SK-N-SH treated with all-trans-retinoic acid at 6 μM for 48 hours (cell line): ENCODE results near the gene CASP3.
"Not testable (repeated sequence)": the region's sequence is repeated elsewhere in the genome, so short reads cannot be mapped to it uniquely, and the experiment has no call there.

Experiments used
- ATAC-seq: fragments of 200-7000 bp; cut with Tn5 transposase; 3 replicates; pipeline ENCODE4 v1.9.1; 2020; ENCODE audit warnings: mild to moderate bottlenecking, moderate library complexity
- ARNTL ChIP-seq: fragments of 450-650 bp; formaldehyde crosslinking; IDR thresholded peaks from 2 replicates; pipeline ENCODE4 v1.5.0; 2020; ENCODE audit warnings: low read depth, mild to moderate bottlenecking, moderate library complexity, borderline replicate concordance
- BACH2 ChIP-seq: fragments of 250-450 bp; sonication (Bioruptor Pico); IDR thresholded peaks from 2 replicates; pipeline ENCODE4 v1.9.0; 2021; ENCODE audit warnings: mild to moderate bottlenecking, borderline replicate concordance
- CSDC2 ChIP-seq: fragments of 250-450 bp; sonication (Bioruptor Pico); IDR thresholded peaks from 2 replicates; pipeline ENCODE4 v1.5.0; 2020; ENCODE audit warnings: mild to moderate bottlenecking, moderate library complexity
- GLIS3 ChIP-seq: fragments of 250-450 bp; sonication (Bioruptor Pico); IDR thresholded peaks from 2 replicates; pipeline ENCODE4 v1.5.0; 2020; ENCODE audit warnings: mild to moderate bottlenecking, moderate library complexity
- OSR1 ChIP-seq: fragments of 250-450 bp; sonication (Bioruptor Pico); IDR thresholded peaks from 2 replicates; pipeline ENCODE4 v1.8.0; 2022; ENCODE audit warnings: moderate library complexity, mild to moderate bottlenecking, inconsistent platforms
- PPARA ChIP-seq: fragments of 250-450 bp; sonication (Bioruptor Pico); IDR thresholded peaks from 2 replicates; pipeline ENCODE4 v1.5.0; 2020; ENCODE audit warnings: mild to moderate bottlenecking, borderline replicate concordance
- RARB ChIP-seq: fragments of 250-450 bp; sonication (Bioruptor Pico); IDR thresholded peaks from 2 replicates; pipeline ENCODE4 v1.8.0; 2021; ENCODE audit warnings: mild to moderate bottlenecking, moderate library complexity
- SNAI2 ChIP-seq: fragments of 250-450 bp; sonication (Bioruptor Pico); IDR thresholded peaks from 2 replicates; pipeline ENCODE4 v1.5.0; 2020; ENCODE audit warnings: mild to moderate bottlenecking, moderate library complexity
- TCF4 ChIP-seq: fragments of 250-450 bp; sonication (Bioruptor Pico); IDR thresholded peaks from 2 replicates; pipeline ENCODE4 v1.8.0; 2021; ENCODE audit warnings: mild to moderate bottlenecking, moderate library complexity, borderline replicate concordance
- TOX ChIP-seq: fragments of 250-450 bp; sonication (Bioruptor Pico); IDR thresholded peaks from 2 replicates; pipeline ENCODE4 v1.8.0; 2021; ENCODE audit warnings: mild to moderate bottlenecking, moderate library complexity, borderline replicate concordance
- ZC3H10 ChIP-seq: fragments of 250-450 bp; sonication (Bioruptor Pico); IDR thresholded peaks from 2 replicates; pipeline ENCODE4 v1.5.1; 2021; ENCODE audit warnings: mild to moderate bottlenecking, moderate library complexity
- ZFP3 ChIP-seq: fragments of 250-450 bp; sonication (Bioruptor Pico); IDR thresholded peaks from 2 replicates; pipeline ENCODE4 v1.5.0; 2020; ENCODE audit warnings: mild to moderate bottlenecking, moderate library complexity
- ZFP30 ChIP-seq: fragments of 450-650 bp; formaldehyde crosslinking; IDR thresholded peaks from 2 replicates; pipeline ENCODE4 v1.5.0; 2022; ENCODE audit warnings: mild to moderate bottlenecking, moderate library complexity
- ZNF565 ChIP-seq: fragments of 450-650 bp; formaldehyde crosslinking; conservative IDR thresholded peaks from 2 replicates; pipeline ENCODE4 v1.5.0; 2020; ENCODE audit warnings: low read depth, mild to moderate bottlenecking, moderate library complexity
- ZNF70 ChIP-seq: fragments of 450-650 bp; formaldehyde crosslinking; IDR thresholded peaks from 2 replicates; pipeline ENCODE4 v1.5.0; 2020; ENCODE audit warnings: mild to moderate bottlenecking, moderate library complexity
- ZNF8 ChIP-seq: fragments of 450-650 bp; formaldehyde crosslinking; IDR thresholded peaks from 2 replicates; pipeline ENCODE4 v1.5.0; 2020; ENCODE audit warnings: mild to moderate bottlenecking, moderate library complexity
- TF ChIP-seq, protein P1 (sequence below): fragments of 250-450 bp; sonication (Bioruptor Pico); IDR thresholded peaks from 2 replicates; pipeline ENCODE4 v1.8.0; 2021; ENCODE audit warnings: low read depth, mild to moderate bottlenecking, moderate library complexity, borderline replicate concordance
- TF ChIP-seq, protein P2 (sequence below): fragments of 250-450 bp; sonication (Bioruptor Pico); IDR thresholded peaks from 2 replicates; pipeline ENCODE4 v1.5.0; 2020; ENCODE audit warnings: mild to moderate bottlenecking, moderate library complexity
- TF ChIP-seq, protein P3 (sequence below): fragments of 250-450 bp; sonication (Bioruptor Pico); IDR thresholded peaks from 2 replicates; pipeline ENCODE4 v1.5.1; 2020; ENCODE audit warnings: low read depth, mild to moderate bottlenecking, moderate library complexity
- TF ChIP-seq, protein P4 (sequence below): fragments of 250-450 bp; sonication (Bioruptor Pico); IDR thresholded peaks from 2 replicates; pipeline ENCODE4 v1.8.0; 2020; ENCODE audit warnings: mild to moderate bottlenecking, moderate library complexity, borderline replicate concordance

CASP3 gene

DNA sequence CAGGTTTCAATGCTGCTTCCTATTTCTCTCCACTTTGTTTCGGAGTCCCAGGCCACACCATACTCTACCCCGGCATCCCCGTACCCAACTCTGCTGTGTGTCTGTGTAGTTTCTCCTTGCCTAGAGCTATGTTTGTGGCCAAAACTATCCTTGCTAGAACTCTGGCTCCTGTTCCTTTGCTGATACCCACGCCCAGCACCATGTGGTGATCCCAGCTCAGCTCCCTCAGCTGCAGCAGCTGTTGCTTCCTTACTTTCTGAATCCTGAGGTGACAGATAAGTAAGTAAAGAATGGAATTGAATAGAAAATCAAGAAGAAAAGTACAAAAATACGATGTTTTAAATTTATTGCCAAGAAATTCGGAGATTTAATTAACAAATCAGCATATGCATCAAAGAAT lies 55.8 kb downstream of the CASP3 start (continued):
- TF ChIP-seq RARB (CRISPR knock-in tag) (no peak), PPARA (CRISPR knock-in tag) (no peak), ZC3H10 (no peak)

DNA sequence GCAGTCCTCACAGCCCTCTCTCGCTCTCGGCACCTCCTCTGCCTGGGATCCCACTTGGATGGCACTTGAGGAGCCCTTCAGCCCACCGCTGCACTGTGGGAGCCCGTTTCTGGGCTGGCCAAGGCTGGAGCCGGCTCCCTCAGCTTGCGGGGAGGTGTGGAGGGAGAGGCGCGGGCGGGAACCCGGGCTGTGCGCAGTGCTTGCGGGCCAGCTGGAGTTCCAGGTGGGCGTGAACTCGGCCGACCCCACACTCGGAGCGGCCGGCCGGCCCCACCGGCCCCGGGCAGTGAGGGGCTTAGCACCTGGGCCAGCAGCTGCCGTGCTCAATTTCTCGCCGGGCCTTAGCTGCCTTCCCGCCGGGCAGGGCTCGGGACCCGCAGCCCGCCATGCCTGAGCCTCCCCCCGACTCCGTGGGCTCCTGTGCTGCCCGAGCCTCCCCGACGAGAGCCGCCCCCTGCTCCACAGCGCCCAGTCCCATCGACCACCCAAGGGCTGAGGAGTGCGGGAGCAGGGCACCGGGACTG lies 57.4 kb downstream of the CASP3 start:
- ATAC-seq = not testable (repeated sequence)

DNA sequence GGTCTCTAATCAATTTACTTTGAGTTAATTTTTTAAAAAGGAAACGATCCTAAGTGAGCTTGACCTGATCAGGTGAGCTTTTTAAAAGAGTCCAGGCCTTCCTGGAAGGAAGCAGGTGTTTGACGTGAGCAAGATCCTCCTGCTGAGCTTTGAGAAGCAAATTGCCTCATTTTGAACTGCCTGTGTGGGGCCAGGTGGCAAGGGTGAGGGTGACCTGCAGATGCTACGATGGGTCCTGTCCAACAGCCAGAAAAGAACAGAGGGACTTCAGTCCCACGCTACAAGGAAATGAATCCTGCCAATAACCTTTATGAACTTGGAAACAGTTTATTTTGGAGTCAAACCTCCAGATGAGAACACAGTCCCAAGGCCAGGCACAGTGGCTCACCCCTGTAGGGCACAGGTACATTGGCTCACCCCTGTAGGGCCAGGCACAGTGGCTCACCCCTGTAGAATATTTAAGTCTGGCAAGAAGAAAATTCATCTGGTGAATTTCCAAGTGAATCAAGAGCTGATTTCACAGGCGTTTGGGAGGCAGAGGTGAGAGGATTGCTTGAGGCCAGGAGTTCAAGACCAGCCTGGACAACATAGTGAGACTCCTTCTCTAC lies 58.1 kb downstream of the CASP3 start:
- TF ChIP-seq ZNF8 (CRISPR knock-in tag) (no peak), ZNF565 (no peak), GLIS3 (CRISPR knock-in tag) (no peak), ZC3H10 (no peak), ARNTL (CRISPR knock-in tag) (no peak), CSDC2 (CRISPR knock-in tag) (no peak), TCF4 (CRISPR knock-in tag) (no peak), TOX (CRISPR knock-in tag) (no peak)
- TF ChIP-seq, protein P1, sequence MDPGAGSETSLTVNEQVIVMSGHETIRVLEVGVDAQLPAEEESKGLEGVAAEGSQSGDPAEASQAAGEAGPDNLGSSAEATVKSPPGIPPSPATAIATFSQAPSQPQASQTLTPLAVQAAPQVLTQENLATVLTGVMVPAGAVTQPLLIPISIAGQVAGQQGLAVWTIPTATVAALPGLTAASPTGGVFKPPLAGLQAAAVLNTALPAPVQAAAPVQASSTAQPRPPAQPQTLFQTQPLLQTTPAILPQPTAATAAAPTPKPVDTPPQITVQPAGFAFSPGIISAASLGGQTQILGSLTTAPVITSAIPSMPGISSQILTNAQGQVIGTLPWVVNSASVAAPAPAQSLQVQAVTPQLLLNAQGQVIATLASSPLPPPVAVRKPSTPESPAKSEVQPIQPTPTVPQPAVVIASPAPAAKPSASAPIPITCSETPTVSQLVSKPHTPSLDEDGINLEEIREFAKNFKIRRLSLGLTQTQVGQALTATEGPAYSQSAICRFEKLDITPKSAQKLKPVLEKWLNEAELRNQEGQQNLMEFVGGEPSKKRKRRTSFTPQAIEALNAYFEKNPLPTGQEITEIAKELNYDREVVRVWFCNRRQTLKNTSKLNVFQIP (CRISPR knock-in tag) = no peak
- TF ChIP-seq, protein P2, sequence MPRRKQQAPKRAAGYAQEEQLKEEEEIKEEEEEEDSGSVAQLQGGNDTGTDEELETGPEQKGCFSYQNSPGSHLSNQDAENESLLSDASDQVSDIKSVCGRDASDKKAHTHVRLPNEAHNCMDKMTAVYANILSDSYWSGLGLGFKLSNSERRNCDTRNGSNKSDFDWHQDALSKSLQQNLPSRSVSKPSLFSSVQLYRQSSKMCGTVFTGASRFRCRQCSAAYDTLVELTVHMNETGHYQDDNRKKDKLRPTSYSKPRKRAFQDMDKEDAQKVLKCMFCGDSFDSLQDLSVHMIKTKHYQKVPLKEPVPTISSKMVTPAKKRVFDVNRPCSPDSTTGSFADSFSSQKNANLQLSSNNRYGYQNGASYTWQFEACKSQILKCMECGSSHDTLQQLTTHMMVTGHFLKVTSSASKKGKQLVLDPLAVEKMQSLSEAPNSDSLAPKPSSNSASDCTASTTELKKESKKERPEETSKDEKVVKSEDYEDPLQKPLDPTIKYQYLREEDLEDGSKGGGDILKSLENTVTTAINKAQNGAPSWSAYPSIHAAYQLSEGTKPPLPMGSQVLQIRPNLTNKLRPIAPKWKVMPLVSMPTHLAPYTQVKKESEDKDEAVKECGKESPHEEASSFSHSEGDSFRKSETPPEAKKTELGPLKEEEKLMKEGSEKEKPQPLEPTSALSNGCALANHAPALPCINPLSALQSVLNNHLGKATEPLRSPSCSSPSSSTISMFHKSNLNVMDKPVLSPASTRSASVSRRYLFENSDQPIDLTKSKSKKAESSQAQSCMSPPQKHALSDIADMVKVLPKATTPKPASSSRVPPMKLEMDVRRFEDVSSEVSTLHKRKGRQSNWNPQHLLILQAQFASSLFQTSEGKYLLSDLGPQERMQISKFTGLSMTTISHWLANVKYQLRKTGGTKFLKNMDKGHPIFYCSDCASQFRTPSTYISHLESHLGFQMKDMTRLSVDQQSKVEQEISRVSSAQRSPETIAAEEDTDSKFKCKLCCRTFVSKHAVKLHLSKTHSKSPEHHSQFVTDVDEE (CRISPR knock-in tag) = no peak
- TF ChIP-seq, protein P3, sequence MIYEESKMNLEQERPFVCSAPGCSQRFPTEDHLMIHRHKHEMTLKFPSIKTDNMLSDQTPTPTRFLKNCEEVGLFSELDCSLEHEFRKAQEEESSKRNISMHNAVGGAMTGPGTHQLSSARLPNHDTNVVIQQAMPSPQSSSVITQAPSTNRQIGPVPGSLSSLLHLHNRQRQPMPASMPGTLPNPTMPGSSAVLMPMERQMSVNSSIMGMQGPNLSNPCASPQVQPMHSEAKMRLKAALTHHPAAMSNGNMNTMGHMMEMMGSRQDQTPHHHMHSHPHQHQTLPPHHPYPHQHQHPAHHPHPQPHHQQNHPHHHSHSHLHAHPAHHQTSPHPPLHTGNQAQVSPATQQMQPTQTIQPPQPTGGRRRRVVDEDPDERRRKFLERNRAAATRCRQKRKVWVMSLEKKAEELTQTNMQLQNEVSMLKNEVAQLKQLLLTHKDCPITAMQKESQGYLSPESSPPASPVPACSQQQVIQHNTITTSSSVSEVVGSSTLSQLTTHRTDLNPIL (CRISPR knock-in tag) = no peak
- no peak for ATAC-seq

DNA sequence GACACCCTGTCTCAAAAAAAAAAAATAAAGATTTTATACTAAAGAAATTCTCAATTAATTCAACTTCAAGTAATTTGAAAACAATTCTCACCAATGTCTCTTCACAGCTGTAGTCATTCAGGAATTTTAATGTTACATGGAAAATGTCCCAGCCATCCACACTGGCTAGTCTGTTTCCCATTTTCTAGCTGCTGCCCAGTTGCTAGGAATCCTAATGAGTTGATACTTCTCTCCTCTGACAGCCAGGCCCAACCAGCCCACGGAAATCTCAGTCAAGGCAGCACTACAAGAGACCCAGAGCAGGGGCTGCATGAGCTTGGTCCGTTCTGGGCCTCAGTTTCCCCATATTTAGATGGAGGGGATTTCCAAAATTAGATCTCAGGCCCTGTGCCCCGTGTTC lies 59.1 kb downstream of the CASP3 start:
- ATAC-seq = no peak
- TF ChIP-seq SNAI2 (CRISPR knock-in tag) = no peak
- TF ChIP-seq TOX (CRISPR knock-in tag) = no peak
- TF ChIP-seq, protein P3 (CRISPR knock-in tag) = no peak
- no peak for TF ChIP-seq RARB (CRISPR knock-in tag)
- TF ChIP-seq GLIS3 (CRISPR knock-in tag) = no peak
- TF ChIP-seq ZNF70 (CRISPR knock-in tag) = no peak
- TF ChIP-seq, protein P4, sequence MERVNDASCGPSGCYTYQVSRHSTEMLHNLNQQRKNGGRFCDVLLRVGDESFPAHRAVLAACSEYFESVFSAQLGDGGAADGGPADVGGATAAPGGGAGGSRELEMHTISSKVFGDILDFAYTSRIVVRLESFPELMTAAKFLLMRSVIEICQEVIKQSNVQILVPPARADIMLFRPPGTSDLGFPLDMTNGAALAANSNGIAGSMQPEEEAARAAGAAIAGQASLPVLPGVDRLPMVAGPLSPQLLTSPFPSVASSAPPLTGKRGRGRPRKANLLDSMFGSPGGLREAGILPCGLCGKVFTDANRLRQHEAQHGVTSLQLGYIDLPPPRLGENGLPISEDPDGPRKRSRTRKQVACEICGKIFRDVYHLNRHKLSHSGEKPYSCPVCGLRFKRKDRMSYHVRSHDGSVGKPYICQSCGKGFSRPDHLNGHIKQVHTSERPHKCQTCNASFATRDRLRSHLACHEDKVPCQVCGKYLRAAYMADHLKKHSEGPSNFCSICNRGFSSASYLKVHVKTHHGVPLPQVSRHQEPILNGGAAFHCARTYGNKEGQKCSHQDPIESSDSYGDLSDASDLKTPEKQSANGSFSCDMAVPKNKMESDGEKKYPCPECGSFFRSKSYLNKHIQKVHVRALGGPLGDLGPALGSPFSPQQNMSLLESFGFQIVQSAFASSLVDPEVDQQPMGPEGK (CRISPR knock-in tag) = no peak
- no peak for TF ChIP-seq ARNTL (CRISPR knock-in tag)
- no peak for TF ChIP-seq OSR1 (CRISPR knock-in tag)
- no peak for TF ChIP-seq BACH2 (CRISPR knock-in tag)
- no peak for TF ChIP-seq TCF4 (CRISPR knock-in tag)
- no peak for TF ChIP-seq ZFP30 (CRISPR knock-in tag)
- TF ChIP-seq, protein P1 (CRISPR knock-in tag) = no peak
- TF ChIP-seq ZFP3 (CRISPR knock-in tag) = no peak
